ENCODE measurements around the gene TECRL.

GRCh38 chr4:64399313-64400109 lies 9.7 kb downstream of the TECRL start:
- TF ChIP-seq GATA2 (IDR thresholded peaks at IDR 0.05; ENCODE audit: low read depth, low read length) (no peak), GATA3 (IDR thresholded peaks at IDR 0.05; ENCODE audit: low read depth, low read length) (no peak)

All from SH-SY5Y (cell line).